Mesenchymal stem cell (in vitro differentiated cells and primary cell): ENCODE data around the gene PPP2R2D.

Source experiments
- DNase-seq: peaks from one replicate; pipeline ENCODE4 v3.0.0-alpha.2; 2013
- H2AFZ ChIP-seq: one replicate; pipeline ENCODE4 v1.6.1; 2013; ENCODE audit warnings: low read depth, mild to moderate bottlenecking, control low read depth, inconsistent platforms, low read length, moderate library complexity
- H2AK5ac ChIP-seq: 2 replicates; pipeline ENCODE4 v1.6.1; 2013; ENCODE audit warnings: low read length, moderate library complexity, mild to moderate bottlenecking, inconsistent platforms; ENCODE audit not compliant: severe bottlenecking
- H2BK120ac ChIP-seq: one replicate; pipeline ENCODE4 v1.6.1; 2013; ENCODE audit warnings: low read depth, mild to moderate bottlenecking, inconsistent platforms, low read length, moderate library complexity
- H2BK12ac ChIP-seq, 2 experiments: one replicate each; pipeline ENCODE4 v1.6.1; 2013; ENCODE audit warnings: inconsistent platforms in 2 of 2, low read length in 2 of 2, mild to moderate bottlenecking in 2 of 2, moderate library complexity in 2 of 2, control low read depth in 1 of 2
- H2BK15ac ChIP-seq: one replicate; pipeline ENCODE4 v1.6.1; 2013; ENCODE audit warnings: mild to moderate bottlenecking, low read depth, inconsistent platforms; ENCODE audit not compliant: poor library complexity, severe bottlenecking
- H2BK5ac ChIP-seq: 2 replicates; pipeline ENCODE4 v1.6.1; 2013; ENCODE audit warnings: low read depth, mild to moderate bottlenecking, low read length, control low read depth, inconsistent platforms; ENCODE audit not compliant: poor library complexity, severe bottlenecking
- H3K14ac ChIP-seq, 2 experiments: one replicate each; pipeline ENCODE4 v1.6.1; 2013; ENCODE audit warnings: inconsistent platforms in 2 of 2, low read length in 2 of 2, control low read depth in 1 of 2, mild to moderate bottlenecking in 1 of 2, moderate library complexity in 1 of 2
- H3K18ac ChIP-seq, 2 experiments: one replicate each; pipeline ENCODE4 v1.6.1; 2013; ENCODE audit warnings: inconsistent platforms in 2 of 2, low read length in 2 of 2, control low read depth in 1 of 2, low read depth in 1 of 2, mild to moderate bottlenecking in 1 of 2
- H3K23ac ChIP-seq, 2 experiments: one replicate each; pipeline ENCODE4 v1.6.1; 2013; ENCODE audit warnings: inconsistent platforms in 2 of 2, low read length in 2 of 2, mild to moderate bottlenecking in 2 of 2, moderate library complexity in 2 of 2, control low read depth in 1 of 2
- H3K27ac ChIP-seq: 2 replicates; pipeline ENCODE4 v1.5.1; 2013; ENCODE audit warnings: mild to moderate bottlenecking, moderate library complexity, low read length, control low read depth, inconsistent platforms; ENCODE audit not compliant: poor library complexity, severe bottlenecking
- H3K27me3 ChIP-seq, 2 experiments: 2 replicates each; pipeline versions ENCODE4 v1.6.1 to v1.7.0; 2013; ENCODE audit warnings: low read length in 2 of 2, mild to moderate bottlenecking in 2 of 2, moderate library complexity in 2 of 2, control low read depth in 1 of 2, inconsistent platforms in 1 of 2; ENCODE audit not compliant: control insufficient read depth in 1 of 2, insufficient read depth in 1 of 2
- H3K36me3 ChIP-seq, 2 experiments: 2 replicates each; pipeline versions ENCODE4 v1.6.1 to v1.7.0; 2013; ENCODE audit warnings: low read length in 2 of 2, control low read depth in 1 of 2, inconsistent platforms in 1 of 2, low read depth in 1 of 2, mild to moderate bottlenecking in 1 of 2; ENCODE audit not compliant: insufficient read depth in 2 of 2, control insufficient read depth in 1 of 2
- H3K4ac ChIP-seq, 2 experiments: one replicate each; pipeline ENCODE4 v1.6.1; 2013; ENCODE audit warnings: inconsistent platforms in 2 of 2, low read length in 2 of 2, mild to moderate bottlenecking in 2 of 2, moderate library complexity in 2 of 2, control low read depth in 1 of 2, low read depth in 1 of 2
- H3K4me1 ChIP-seq: 2 replicates; pipeline ENCODE4 v1.6.1; 2013; ENCODE audit warnings: low read depth, low read length, control low read depth; ENCODE audit not compliant: control insufficient read depth, insufficient read depth
- H3K4me2 ChIP-seq: 2 replicates; pipeline ENCODE4 v1.6.1; 2013; ENCODE audit warnings: low read length, mild to moderate bottlenecking, inconsistent platforms; ENCODE audit not compliant: poor library complexity, severe bottlenecking
- H3K4me3 ChIP-seq, 2 experiments: 2 replicates each; pipeline versions ENCODE4 v1.5.1 to v1.7.0; 2013; ENCODE audit warnings: low read length in 2 of 2, mild to moderate bottlenecking in 2 of 2, control low read depth in 1 of 2, low read depth in 1 of 2; ENCODE audit not compliant: insufficient read depth in 1 of 2
- H3K79me1 ChIP-seq: replicated peaks from 2 replicates; pipeline ENCODE4 v1.6.1; 2013; ENCODE audit warnings: mild to moderate bottlenecking, control low read depth, low read length, inconsistent platforms; ENCODE audit not compliant: poor library complexity, severe bottlenecking
- H3K9ac ChIP-seq: 2 replicates; pipeline ENCODE4 v1.7.0; 2013; ENCODE audit warnings: mild to moderate bottlenecking, low read length, moderate library complexity
- H3K9me3 ChIP-seq: 2 replicates; pipeline ENCODE4 v1.7.0; 2013; ENCODE audit warnings: mild to moderate bottlenecking, low read length; ENCODE audit not compliant: control insufficient read depth
- H4K8ac ChIP-seq: one replicate; pipeline ENCODE4 v1.6.1; 2013; ENCODE audit warnings: inconsistent platforms, mild to moderate bottlenecking, low read length, moderate library complexity
- H4K91ac ChIP-seq: one replicate; pipeline ENCODE4 v1.6.1; 2013; ENCODE audit warnings: mild to moderate bottlenecking, low read length, inconsistent platforms
- WGBS: methylation state at CpG from one replicate; pipeline ENCODE4 v1.1.7; 2013; ENCODE audit warnings: mixed read lengths; 5-methylcytosine and 5-hydroxymethylcytosine counted together

The PPP2R2D gene

DNA sequence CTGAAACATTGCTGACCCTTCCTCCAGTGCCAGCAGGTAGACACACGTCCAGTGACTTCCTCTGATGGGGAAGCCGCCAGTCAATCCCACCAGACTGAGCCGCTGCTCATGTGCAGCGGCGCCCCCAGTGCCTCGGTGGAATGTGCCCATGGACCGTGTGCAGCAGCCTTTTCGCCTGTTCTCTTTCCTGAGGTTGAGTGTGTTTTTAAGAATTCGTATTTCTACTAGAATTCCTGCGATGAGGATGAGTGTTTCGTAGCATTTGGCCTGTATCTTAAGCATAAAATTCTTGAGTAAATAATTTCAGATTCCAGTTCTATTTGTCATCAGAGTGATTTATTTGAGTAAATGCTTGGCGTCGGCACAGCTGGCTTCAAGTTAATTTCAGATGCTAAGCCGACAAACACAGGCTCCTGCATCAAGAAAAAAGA is 45.5 kb downstream of the PPP2R2D start:
- H2AFZ ChIP-seq: no peak overlapping the region
- H3K9me3 ChIP-seq: no peaks in the 10 kb centered on the region
- peaks cover 41 to 89% of the 10 kb centered on the region in 2 experiments for H3K36me3 ChIP-seq
- H4K91ac ChIP-seq: no peak overlapping the region
- H2BK120ac ChIP-seq: no peak overlapping the region
- peak overlapping the region; percentile 57 for H4K8ac ChIP-seq
- peak overlapping the region; percentile 10 for H3K4me2 ChIP-seq
- H2AK5ac ChIP-seq: peak overlapping the region; percentile 49
- H3K4me3 ChIP-seq: no peak overlapping the region
- peak overlapping the region; percentile 82 for H2BK5ac ChIP-seq
- peak overlapping the region in 1 of 2 experiments; percentile 64 for H3K18ac ChIP-seq
- H3K4ac ChIP-seq: peak overlapping the region in 1 of 2 experiments; percentile 38
- no peak overlapping the region for H3K14ac ChIP-seq
- H3K27me3 ChIP-seq: no peaks in the 10 kb centered on the region
- H3K27ac ChIP-seq: peak overlapping the region; percentile 97
- no peak overlapping the region for H3K23ac ChIP-seq
- H3K79me1 ChIP-seq: peaks cover 29% of the 10 kb centered on the region
- no peak overlapping the region for H2BK15ac ChIP-seq
- WGBS: 25% methylated on average over 12 of the region's 14 CpGs
- DNase-seq: peak; percentile 56
- peak overlapping the region; percentile 24 to 27 for H2BK12ac ChIP-seq
- no peak overlapping the region for H3K9ac ChIP-seq
- peaks cover 43% of the 10 kb centered on the region for H3K4me1 ChIP-seq

DNA sequence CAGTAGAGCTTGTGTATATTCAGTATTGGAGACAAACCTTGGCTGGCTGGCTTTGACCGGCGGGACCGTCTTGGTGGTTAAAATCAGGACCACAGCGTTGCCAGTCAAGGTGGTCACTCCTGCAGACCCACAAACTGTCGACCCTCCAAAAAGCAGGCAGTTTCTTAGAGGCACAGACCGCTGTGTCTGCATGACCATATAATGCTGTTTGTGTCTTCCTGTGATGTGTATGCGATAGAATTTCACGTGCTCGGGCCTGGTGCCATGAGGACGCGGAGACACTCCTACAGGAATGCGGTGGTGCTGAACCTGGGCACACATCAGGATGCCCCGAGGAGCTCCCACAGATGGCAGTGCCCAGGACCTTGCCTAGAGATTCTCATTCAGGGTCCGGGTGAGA is 46.1 kb downstream of the PPP2R2D start:
- Histone ChIP-seq H2AK5ac (peak overlapping the region; percentile 99), H3K36me3 (peaks cover 42 to 89% of the 10 kb centered on the region in 2 experiments), H3K9me3 (no peaks in the 10 kb centered on the region), H3K23ac (peak overlapping the region in 1 of 2 experiments; percentile 46), H2BK15ac (no peak overlapping the region), H4K8ac (peak overlapping the region; percentile 71), H3K18ac (peak overlapping the region; percentile 64 to 87), H3K79me1 (peaks cover 26% of the 10 kb centered on the region), H2BK5ac (peak overlapping the region; percentile 75), H2BK120ac (peak overlapping the region; percentile 9), H3K14ac (no peak overlapping the region), H3K4me2 (no peak overlapping the region), H3K4ac (peak overlapping the region; percentile 9 to 13), H3K4me3 (no peak overlapping the region), H3K27ac (peak overlapping the region; percentile 97), H3K4me1 (peaks cover 43% of the 10 kb centered on the region), H2BK12ac (peak overlapping the region; percentile 27 to 67), H3K27me3 (no peaks in the 10 kb centered on the region), H2AFZ (no peak overlapping the region), H4K91ac (peak overlapping the region; percentile 47), H3K9ac (no peak overlapping the region)
- no peak for DNase-seq
- WGBS: 92% methylated on average over 14 of the region's 14 CpGs

DNA sequence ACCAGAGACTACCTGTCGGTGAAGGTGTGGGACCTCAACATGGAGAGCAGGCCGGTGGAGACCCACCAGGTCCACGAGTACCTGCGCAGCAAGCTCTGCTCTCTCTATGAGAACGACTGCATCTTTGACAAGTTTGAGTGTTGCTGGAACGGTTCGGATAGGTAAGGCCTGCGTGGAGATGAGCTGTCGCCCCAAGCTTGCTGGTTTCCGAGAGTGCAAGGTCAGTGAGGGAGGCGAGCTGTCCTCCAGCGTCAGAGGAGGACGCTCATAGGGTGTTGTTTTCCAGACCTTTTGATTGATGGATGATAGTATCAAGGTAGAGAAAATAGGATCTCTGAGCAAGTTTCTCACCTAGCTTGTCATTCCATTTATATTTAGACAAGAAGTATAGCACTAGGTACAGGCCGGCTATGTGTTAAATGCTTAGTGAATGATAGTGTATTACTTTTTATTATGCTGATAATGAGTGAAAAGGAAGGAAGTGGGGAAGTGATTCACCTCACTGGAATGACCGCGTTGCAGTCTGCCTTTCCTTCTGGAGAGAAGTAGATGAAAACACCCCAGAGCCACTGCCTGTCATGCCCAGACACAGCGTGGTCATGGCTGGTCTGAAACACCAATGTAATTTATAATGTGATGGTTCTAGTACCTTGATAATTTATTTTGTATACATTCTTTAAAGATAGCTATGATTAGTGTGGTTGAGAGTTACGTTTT is 47.0 kb downstream of the PPP2R2D start:
- H3K27me3 ChIP-seq: no peaks in the 10 kb centered on the region
- H3K23ac ChIP-seq: no peak overlapping the region
- H2BK12ac ChIP-seq: peak overlapping the region; percentile 8 to 22
- peaks cover 42 to 85% of the 10 kb centered on the region in 2 experiments for H3K36me3 ChIP-seq
- H2AK5ac ChIP-seq: peak overlapping the region; percentile 7
- 45% methylated on average over 17 of the region's 18 CpGs for WGBS
- H3K4me2 ChIP-seq: no peak overlapping the region
- peaks cover 22% of the 10 kb centered on the region for H3K79me1 ChIP-seq
- peak overlapping the region; percentile 0 for H4K8ac ChIP-seq
- DNase-seq: peak; percentile 81
- peak overlapping the region; percentile 97 for H3K27ac ChIP-seq
- H3K4me3 ChIP-seq: no peak overlapping the region
- peak overlapping the region in 1 of 2 experiments; percentile 5 for H3K4ac ChIP-seq
- peaks cover 43% of the 10 kb centered on the region for H3K4me1 ChIP-seq
- H2BK120ac ChIP-seq: no peak overlapping the region
- H3K9ac ChIP-seq: no peak overlapping the region
- no peak overlapping the region for H2BK5ac ChIP-seq
- H2AFZ ChIP-seq: no peak overlapping the region
- peak overlapping the region; percentile 65 for H4K91ac ChIP-seq
- no peak overlapping the region for H2BK15ac ChIP-seq
- H3K18ac ChIP-seq: peak overlapping the region; percentile 23 to 34
- H3K14ac ChIP-seq: no peak overlapping the region
- no peaks in the 10 kb centered on the region for H3K9me3 ChIP-seq

DNA sequence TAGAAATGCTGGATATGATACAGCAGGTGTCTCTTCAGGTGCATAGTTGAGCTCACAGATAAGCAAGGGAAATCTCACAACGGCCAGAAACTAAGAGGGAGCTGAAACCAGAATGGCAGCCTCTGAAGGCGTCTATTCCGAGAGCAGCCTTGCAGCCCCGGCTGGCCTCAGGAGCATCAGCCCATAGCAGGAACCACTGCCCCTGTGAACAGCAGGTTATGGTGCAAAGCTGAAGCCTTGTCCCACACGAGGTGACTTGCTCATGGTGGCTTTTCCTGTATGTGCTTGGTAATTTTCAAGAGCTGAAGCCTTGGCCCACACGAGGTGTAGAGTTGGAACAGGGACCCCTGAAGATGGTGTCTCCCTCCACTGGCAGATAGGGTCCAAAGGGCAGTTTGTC is 47.7 kb downstream of the PPP2R2D start:
- peak overlapping the region; percentile 8 for H4K8ac ChIP-seq
- H3K4me2 ChIP-seq: no peak overlapping the region
- H3K23ac ChIP-seq: no peak overlapping the region
- no peak overlapping the region for H3K9ac ChIP-seq
- peak overlapping the region in 1 of 2 experiments; percentile 15 for H3K4ac ChIP-seq
- peak overlapping the region; percentile 75 for H2AK5ac ChIP-seq
- H2AFZ ChIP-seq: no peak overlapping the region
- H3K79me1 ChIP-seq: peaks cover 24% of the 10 kb centered on the region
- peak overlapping the region in 1 of 2 experiments; percentile 2 for H2BK12ac ChIP-seq
- no peaks in the 10 kb centered on the region for H3K27me3 ChIP-seq
- H2BK120ac ChIP-seq: no peak overlapping the region
- H3K36me3 ChIP-seq: peaks cover 46 to 79% of the 10 kb centered on the region in 2 experiments
- no peak overlapping the region for H3K18ac ChIP-seq
- H2BK5ac ChIP-seq: peak overlapping the region; percentile 0
- no peak overlapping the region for H4K91ac ChIP-seq
- no peak overlapping the region for H3K4me3 ChIP-seq
- no peak overlapping the region for H2BK15ac ChIP-seq
- peaks cover 37% of the 10 kb centered on the region for H3K4me1 ChIP-seq
- no peak for DNase-seq
- no peaks in the 10 kb centered on the region for H3K9me3 ChIP-seq
- 92% methylated on average over 6 of the region's 6 CpGs for WGBS
- peak overlapping the region; percentile 73 for H3K27ac ChIP-seq
- H3K14ac ChIP-seq: no peak overlapping the region
